Gastrocnemius medialis (tissue), 4 donors: ENCODE measurements around the gene KDM4E. TPM values are rescaled to one million over a fixed set of nuclear protein-coding genes. Genes with fewer than 3 reads are reported as not detected.

ENCODE experiments used
- ATAC-seq, 2 donors: fragments of 150-250 bp; one replicate each; pipeline ENCODE4 v1.9.1; 2016
- DNase-seq, 2 donors: peaks; one replicate each; pipeline ENCODE4 v3.0.0-alpha.2; 2019
- H3K27ac ChIP-seq, 4 donors: fragments of 200-600 bp; sonication (generic); 1 replicate in 1 of 4; 2 replicates in 3 of 4; pipeline ENCODE4 v1.5.1; 2016 to 2018; ENCODE audit warnings: mild to moderate bottlenecking in 2 of 4, moderate library complexity in 1 of 4
- H3K27me3 ChIP-seq, 3 donors: fragments of 200-600 bp; sonication (generic) in 2 of 3; 1 replicate in 1 of 3; 2 replicates in 2 of 3; pipeline versions ENCODE4 v1.5.1 to v1.6.0; 2016 to 2019; ENCODE audit warnings: mild to moderate bottlenecking in 1 of 3, moderate library complexity in 1 of 3
- H3K36me3 ChIP-seq, 2 donors: fragments of 200-600 bp; sonication (generic) in 1 of 2; one replicate each; pipeline ENCODE4 v1.5.1; 2017 to 2018
- H3K4me1 ChIP-seq, 2 donors: fragments of 200-600 bp; sonication (generic) in 1 of 2; one replicate each; pipeline ENCODE4 v1.5.1; 2016 to 2017; ENCODE audit warnings: mild to moderate bottlenecking in 2 of 2
- H3K4me3 ChIP-seq, 4 donors: fragments of 200-600 bp; sonication (generic) in 3 of 4; 1 replicate in 1 of 4; 2 replicates in 3 of 4; pipeline ENCODE4 v1.5.1; 2016 to 2019; ENCODE audit warnings: mild to moderate bottlenecking in 2 of 4
- H3K9me3 ChIP-seq, 3 donors: fragments of 200-600 bp; sonication (generic) in 2 of 3; 1 replicate in 1 of 3; 2 replicates in 2 of 3; pipeline ENCODE4 v1.5.1; 2016 to 2019
- POLR2A ChIP-seq, 2 donors: fragments of 450-650 bp; IDR thresholded peaks; one replicate each; pipeline ENCODE4 v1.6.1; 2017; ENCODE audit warnings: antibody characterized with exemption in 2 of 2, mild to moderate bottlenecking in 2 of 2, moderate library complexity in 2 of 2
- in situ Hi-C, 4 donors: fragments of 200-750 bp; cut with MboI; loops; one replicate each; pipeline versions ENCODE4 v1.15.0 to v1.8.0; 2017; ENCODE audit warnings: low sequenced_read_pairs in 4 of 4
- intact Hi-C: fragments of 100-400 bp; cut with DNase I; formaldehyde crosslinking; loops from one replicate; pipeline ENCODE4 v1.15.1; 2023; ENCODE audit warnings: low total_unique reads
- total RNA-seq, 4 donors: library from RNA; depleted of rRNA; stranded (reverse); fragments of >200 nt; gene quantifications; one replicate each; pipeline versions ENCODE4 v1.1.0 to v1.2.3, GENCODE V29; 2016
- TF ChIP-seq, protein P1 (sequence below), 5 experiments: fragments of 450-650 bp in 3 of 5; fragments of 200-600 bp in 2 of 5; sonication (generic) in 2 of 5; IDR thresholded peaks in 4 of 5; conservative IDR thresholded peaks in 1 of 5; 1 replicate in 4 of 5; 2 replicates in 1 of 5; pipeline ENCODE4 v1.5.1; 2016 to 2019; ENCODE audit warnings: antibody characterized with exemption in 5 of 5, mild to moderate bottlenecking in 3 of 5, moderate library complexity in 3 of 5

The KDM4E gene
- total RNA-seq = not detected

GRCh38 chr11:95024958-95025357, at the start of gene KDM4E:
TSS of gene KDM4E (plus strand) at chr11:95025258. CDS start at chr11:95025558, 300 bp downstream.
- Histone ChIP-seq H3K27ac (no peak within 1 kb of the TSS), H3K27me3 (no peaks in the 10 kb centered on the region), H3K4me1 (no peaks in the 10 kb centered on the region), H3K36me3 (no peaks in the 10 kb centered on the region), H3K9me3 (no peaks in the 10 kb centered on the region), H3K4me3 (no peak within 1 kb of the TSS)
- ATAC-seq (no peak), DNase-seq (no peak)
- TF ChIP-seq POLR2A (IDR thresholded peaks at IDR 0.05) = no peak
- TF ChIP-seq, protein P1, sequence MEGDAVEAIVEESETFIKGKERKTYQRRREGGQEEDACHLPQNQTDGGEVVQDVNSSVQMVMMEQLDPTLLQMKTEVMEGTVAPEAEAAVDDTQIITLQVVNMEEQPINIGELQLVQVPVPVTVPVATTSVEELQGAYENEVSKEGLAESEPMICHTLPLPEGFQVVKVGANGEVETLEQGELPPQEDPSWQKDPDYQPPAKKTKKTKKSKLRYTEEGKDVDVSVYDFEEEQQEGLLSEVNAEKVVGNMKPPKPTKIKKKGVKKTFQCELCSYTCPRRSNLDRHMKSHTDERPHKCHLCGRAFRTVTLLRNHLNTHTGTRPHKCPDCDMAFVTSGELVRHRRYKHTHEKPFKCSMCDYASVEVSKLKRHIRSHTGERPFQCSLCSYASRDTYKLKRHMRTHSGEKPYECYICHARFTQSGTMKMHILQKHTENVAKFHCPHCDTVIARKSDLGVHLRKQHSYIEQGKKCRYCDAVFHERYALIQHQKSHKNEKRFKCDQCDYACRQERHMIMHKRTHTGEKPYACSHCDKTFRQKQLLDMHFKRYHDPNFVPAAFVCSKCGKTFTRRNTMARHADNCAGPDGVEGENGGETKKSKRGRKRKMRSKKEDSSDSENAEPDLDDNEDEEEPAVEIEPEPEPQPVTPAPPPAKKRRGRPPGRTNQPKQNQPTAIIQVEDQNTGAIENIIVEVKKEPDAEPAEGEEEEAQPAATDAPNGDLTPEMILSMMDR (IDR thresholded peaks at IDR 0.05 in 4 of 5, conservative IDR thresholded peaks at IDR 0.05 in 1 of 5) = no peak
- in situ Hi-C loops = no loop called here
- intact Hi-C loops = no loop called here

- in situ Hi-C loops = loop anchor here in 3 of 4 donors (10.0 to 25.0 kb wide), 3 partner anchors 89 to 787 kb away; partner anchors contain the start of gene SRSF8 (in 2 of the 3)
- no peaks in the 10 kb centered on the region for H3K27me3 ChIP-seq
Observed at GRCh38 chr11:94975599-94975998, 49.5 kb upstream of the KDM4E start.

DNA sequence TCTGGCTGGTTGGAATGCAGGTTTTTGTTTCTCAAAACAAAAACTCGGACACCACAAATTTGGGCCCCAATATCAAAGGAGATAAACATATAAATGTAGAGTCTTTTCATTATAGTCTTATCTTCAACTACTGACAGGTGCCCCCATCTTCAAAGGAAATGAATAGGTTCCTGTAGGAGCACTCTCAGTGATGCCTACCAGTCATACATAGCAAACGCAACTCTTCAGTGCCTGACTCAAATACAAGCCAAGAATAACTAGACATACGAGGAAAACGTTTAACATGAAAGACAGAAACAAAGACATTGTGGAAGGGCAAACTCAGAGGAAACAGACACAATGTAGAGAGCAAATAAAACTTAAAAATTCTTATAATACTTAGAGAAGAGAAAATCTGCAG, 37.7 kb upstream of the KDM4E start:
- Histone ChIP-seq H3K9me3 (no peaks in the 10 kb centered on the region), H3K4me1 (no peaks in the 10 kb centered on the region), H3K36me3 (no peaks in the 10 kb centered on the region), H3K4me3 (no peak overlapping the region), H3K27me3 (no peaks in the 10 kb centered on the region), H3K27ac (no peak overlapping the region)
- DNase-seq (no peak), ATAC-seq (no peak)
- no peak for TF ChIP-seq POLR2A (IDR thresholded peaks at IDR 0.05)
- TF ChIP-seq, protein P1 (IDR thresholded peaks at IDR 0.05 in 4 of 5, conservative IDR thresholded peaks at IDR 0.05 in 1 of 5) = no peak
- intact Hi-C loops (no loop called here), in situ Hi-C loops (loop anchor here in 1 of 4 donors (25.0 kb wide), 1 partner anchor 775 kb away; no protein-coding TSS in a partner anchor)

More at GRCh38 chr11:94975599-94975998, 49.5 kb upstream of the KDM4E start:
- no peak for ATAC-seq
- no peak for TF ChIP-seq POLR2A (IDR thresholded peaks at IDR 0.05)
- TF ChIP-seq, protein P1 (IDR thresholded peaks at IDR 0.05 in 4 of 5, conservative IDR thresholded peaks at IDR 0.05 in 1 of 5) = no peak
- Histone ChIP-seq H3K27ac (no peak overlapping the region), H3K36me3 (peaks cover 0 to 17% of the 10 kb centered on the region in 2 donors), H3K4me3 (no peak overlapping the region), H3K4me1 (peaks cover 14 to 17% of the 10 kb centered on the region in 2 donors), H3K9me3 (no peaks in the 10 kb centered on the region)
- intact Hi-C loops = no loop called here
- DNase-seq = no peak

DNA sequence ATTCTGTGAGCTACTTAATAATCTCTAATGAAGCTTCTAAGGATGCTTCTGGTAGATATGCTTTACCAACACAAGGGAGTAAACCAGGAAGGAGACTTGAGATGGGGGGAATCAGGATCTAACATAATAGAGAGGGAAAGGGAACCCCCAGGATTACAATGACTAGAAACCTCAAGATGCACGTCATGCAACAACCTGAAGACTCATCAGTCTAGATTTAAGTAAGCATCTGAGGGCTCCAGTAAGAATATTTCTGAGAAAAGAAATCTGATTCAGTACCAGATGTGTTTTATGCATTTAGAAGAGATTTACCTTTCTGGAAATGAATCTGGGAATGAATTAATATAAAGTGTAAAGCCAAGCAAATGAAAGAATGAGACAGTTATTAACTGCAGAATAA, 36.3 kb upstream of the KDM4E start:
- in situ Hi-C loops (loop anchor here in 1 of 4 donors (25.0 kb wide), 1 partner anchor 774 kb away; no protein-coding TSS in a partner anchor), intact Hi-C loops (no loop called here)
- Histone ChIP-seq H3K27me3 (no peaks in the 10 kb centered on the region), H3K27ac (no peak overlapping the region), H3K36me3 (no peaks in the 10 kb centered on the region), H3K4me1 (no peaks in the 10 kb centered on the region), H3K9me3 (no peaks in the 10 kb centered on the region), H3K4me3 (no peak overlapping the region)
- TF ChIP-seq POLR2A (IDR thresholded peaks at IDR 0.05) = no peak
- TF ChIP-seq, protein P1 (IDR thresholded peaks at IDR 0.05 in 4 of 5, conservative IDR thresholded peaks at IDR 0.05 in 1 of 5) = no peak
- DNase-seq (no peak), ATAC-seq (no peak)
